Erythroblast (primary cell): ENCODE results near the gene EIF1AD.

Experiments used
- GATA1 ChIP-seq: IDR thresholded peaks from 2 replicates; pipeline ENCODE4 v1.6.1; 2011; ENCODE audit warnings: low read depth, mild to moderate bottlenecking, control low read depth, low read length, moderate library complexity
- POLR2A ChIP-seq: IDR thresholded peaks from 2 replicates; pipeline ENCODE4 v1.6.1; 2011; ENCODE audit warnings: mild to moderate bottlenecking, low read length

- TF ChIP-seq POLR2A (no peak), GATA1 (no peak)
These were observed 14.6 kb downstream of the EIF1AD start for GRCh38 chr11:65987336-65987735.
